H1 (cell line): Measurements from ENCODE around the gene ACTR3C. TPM values are rescaled to one million over a fixed set of nuclear protein-coding genes. Genes with fewer than 3 reads are reported as not detected.

ENCODE experiments used
- CHD1 ChIP-seq: IDR thresholded peaks from 2 replicates; pipeline ENCODE4 v1.6.1; 2012; ENCODE audit warnings: low read depth, low read length, improper control_type of control experiment
- CTBP2 ChIP-seq: IDR thresholded peaks from 2 replicates; pipeline ENCODE4 v1.7.0; 2011; ENCODE audit warnings: borderline replicate concordance, mild to moderate bottlenecking, moderate library complexity, mixed read lengths, low read length; ENCODE audit not compliant: insufficient read depth, insufficient read length
- GABPA ChIP-seq: IDR thresholded peaks from 2 replicates; pipeline ENCODE4 v1.6.1; 2011; ENCODE audit warnings: mild to moderate bottlenecking, low read length, moderate library complexity, borderline replicate concordance; ENCODE audit not compliant: insufficient read depth
- MAX ChIP-seq: IDR thresholded peaks from 2 replicates; pipeline ENCODE4 v1.6.1; 2012; ENCODE audit warnings: inconsistent platforms
- POU5F1 ChIP-seq: IDR thresholded peaks from 2 replicates; pipeline ENCODE4 v1.6.1; 2011; ENCODE audit warnings: low read depth, mild to moderate bottlenecking, low read length, moderate library complexity
- RBBP5 ChIP-seq: IDR thresholded peaks from 2 replicates; pipeline ENCODE4 v1.7.1; 2012; ENCODE audit warnings: low read depth, mild to moderate bottlenecking, inconsistent platforms, low read length, moderate library complexity, borderline replicate concordance
- RFX5 ChIP-seq: IDR thresholded peaks from 2 replicates; pipeline ENCODE4 v1.6.1; 2011; ENCODE audit warnings: low read depth, low read length, improper control_type of control experiment, borderline replicate concordance
- RXRA ChIP-seq: IDR thresholded peaks from 2 replicates; pipeline ENCODE4 v1.6.1; 2011; ENCODE audit warnings: low read depth, mild to moderate bottlenecking, low read length, moderate library complexity; ENCODE audit not compliant: insufficient read depth
- SIX5 ChIP-seq: IDR thresholded peaks from 2 replicates; pipeline ENCODE4 v1.6.1; 2011; ENCODE audit warnings: mild to moderate bottlenecking, low read depth, low read length
- SP1 ChIP-seq: IDR thresholded peaks from 2 replicates; pipeline ENCODE4 v1.6.1; 2011; ENCODE audit warnings: low read depth, low read length
- polyA plus RNA-seq, 7 experiments: library from polyadenylated mRNA; depleted of rRNA in 3 of 7; stranded (reverse) in 5 of 7; unstranded in 2 of 7; fragments of >200 nt in 5 of 7; fragments of 200-250 nt in 2 of 7; gene quantifications; 1 replicate in 5 of 7; 2 replicates in 1 of 7; 4 replicates in 1 of 7; pipeline versions ENCODE4 v1.2.1 to v1.2.3, GENCODE V29; 2011 to 2013; ENCODE audit warnings: missing spikeins in 2 of 7, mixed read lengths in 2 of 7
- total RNA-seq: library from RNA; stranded (reverse); fragmentation: NEBNext Ultra II Directional; extraction: Animal tissue kit (Norgen Biotek cat#: 25700); gene quantifications from 2 replicates; pipeline ENCODE4 v1.2.1, GENCODE V29; 2021
- TF ChIP-seq, protein P1 (sequence below): IDR thresholded peaks from 2 replicates; pipeline ENCODE4 v1.6.1; 2011; ENCODE audit warnings: low read depth, mild to moderate bottlenecking, low read length; ENCODE audit not compliant: insufficient read depth

Gene ACTR3C
- total and polyA plus RNA-seq, 2 of the 8 experiments (the other 6 are each of a cell fraction or from before 2014, with no cell fraction given) = 1.5 TPM; not detected in 1

DNA sequence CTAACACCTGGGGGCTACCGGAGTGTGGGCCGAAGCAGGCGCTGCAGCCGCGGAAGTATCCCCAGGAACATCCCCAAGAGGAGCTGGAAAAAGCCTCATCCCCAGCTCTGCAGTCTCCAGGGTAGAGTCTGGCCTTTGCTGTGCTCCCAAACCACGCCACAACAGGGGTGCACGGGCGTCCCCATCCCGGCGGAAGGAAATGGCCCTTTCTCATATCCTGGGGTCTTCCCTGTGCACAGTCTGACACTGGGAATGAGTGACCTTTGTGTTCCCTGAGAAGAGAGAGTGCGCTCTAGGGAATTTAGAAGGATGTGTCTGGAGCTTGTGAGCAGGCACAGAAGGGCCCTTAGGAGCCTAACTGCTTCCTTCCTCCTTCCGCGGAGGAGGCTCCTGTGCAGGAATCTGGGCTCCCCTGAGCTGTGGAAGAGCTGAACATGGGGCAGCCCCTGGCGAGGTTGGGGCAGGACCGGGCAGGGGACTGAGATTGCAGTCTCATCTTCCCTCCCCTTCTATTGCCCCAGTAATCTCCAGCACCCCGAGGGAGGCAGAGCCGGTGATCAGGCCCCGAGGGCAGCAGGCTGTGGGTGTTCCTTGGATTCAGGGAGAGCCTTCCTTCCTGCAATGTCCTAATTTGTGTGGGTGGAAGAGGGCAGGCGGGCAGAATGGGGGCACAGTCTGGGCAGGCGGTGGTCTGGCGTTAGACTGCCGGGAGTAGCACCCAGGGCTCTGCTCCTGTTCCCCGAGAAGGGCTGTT, 46.6 kb upstream of the ACTR3C start (continued):
- TF ChIP-seq, protein P1, sequence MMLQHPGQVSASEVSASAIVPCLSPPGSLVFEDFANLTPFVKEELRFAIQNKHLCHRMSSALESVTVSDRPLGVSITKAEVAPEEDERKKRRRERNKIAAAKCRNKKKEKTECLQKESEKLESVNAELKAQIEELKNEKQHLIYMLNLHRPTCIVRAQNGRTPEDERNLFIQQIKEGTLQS = no peak
- TF ChIP-seq CHD1 = no peak
- TF ChIP-seq RFX5 = no peak
- TF ChIP-seq SIX5 = no peak
- TF ChIP-seq CTBP2 = no peak
- TF ChIP-seq RXRA = no peak
- no peak for TF ChIP-seq MAX
- TF ChIP-seq RBBP5 = no peak
- TF ChIP-seq SP1 = no peak
- TF ChIP-seq POU5F1 = no peak
- no peak for TF ChIP-seq GABPA
